Spleen (tissue), 7 donors: ENCODE measurements around the gene MOSPD3.
A peak's percentile ranks its signal among the peaks of the same experiment; 100 is the strongest.

Experiments used
- POLR2A ChIP-seq, 3 donors: fragments of 450-650 bp; IDR thresholded peaks; one replicate each; pipeline ENCODE4 v1.5.1; 2017; ENCODE audit warnings: antibody characterized with exemption in 3 of 3, mild to moderate bottlenecking in 1 of 3
- TF ChIP-seq, protein P1 (sequence below), 11 experiments: fragments of 200-600 bp in 7 of 11; fragments of 450-650 bp in 4 of 11; sonication (generic) in 4 of 11; IDR thresholded peaks in 8 of 11; conservative IDR thresholded peaks in 3 of 11; 1 replicate in 7 of 11; 2 replicates in 4 of 11; pipeline versions ENCODE4 v1.4.0 to v1.8.0; 2016 to 2021; ENCODE audit warnings: antibody characterized with exemption in 11 of 11, inconsistent platforms in 4 of 11, mild to moderate bottlenecking in 1 of 11
- donor health status: DM: no; HTN: no; CAD: no; lungs with moderate emphysema.
- donor health status: DM: no; HTN: no; CAD: no.
- donor health status: DM: no; HTN: no; CAD: no.

DNA sequence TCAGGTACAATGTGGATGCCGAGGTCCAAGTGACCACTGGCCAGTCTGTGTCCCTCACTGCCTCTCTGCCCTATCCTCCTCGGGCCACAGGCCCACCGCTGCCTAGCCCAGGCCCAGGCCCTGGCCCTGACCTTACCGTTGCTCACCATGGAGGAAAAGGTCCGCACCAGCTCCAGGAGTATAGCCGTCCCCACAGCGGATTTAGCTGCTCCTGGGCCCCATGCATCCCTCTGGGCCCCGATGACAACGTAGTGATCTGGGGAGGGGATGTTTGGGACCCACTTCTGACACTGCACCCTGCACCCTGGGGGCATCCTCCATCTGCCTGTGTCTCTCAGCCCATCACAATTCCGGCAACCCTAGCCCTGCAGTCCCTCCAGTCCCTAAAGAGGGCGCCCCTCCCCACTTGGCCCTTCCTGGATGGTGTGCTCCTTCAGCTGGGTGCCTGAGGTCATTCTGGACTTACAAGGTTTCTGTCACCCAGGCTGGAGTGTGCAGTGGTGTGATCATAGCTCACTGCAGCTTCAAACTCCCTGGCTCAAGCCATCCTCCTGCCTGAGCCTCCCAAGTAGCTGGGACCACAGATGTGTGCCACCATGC, 16.9 kb downstream of the MOSPD3 start:
- TF ChIP-seq, protein P1, sequence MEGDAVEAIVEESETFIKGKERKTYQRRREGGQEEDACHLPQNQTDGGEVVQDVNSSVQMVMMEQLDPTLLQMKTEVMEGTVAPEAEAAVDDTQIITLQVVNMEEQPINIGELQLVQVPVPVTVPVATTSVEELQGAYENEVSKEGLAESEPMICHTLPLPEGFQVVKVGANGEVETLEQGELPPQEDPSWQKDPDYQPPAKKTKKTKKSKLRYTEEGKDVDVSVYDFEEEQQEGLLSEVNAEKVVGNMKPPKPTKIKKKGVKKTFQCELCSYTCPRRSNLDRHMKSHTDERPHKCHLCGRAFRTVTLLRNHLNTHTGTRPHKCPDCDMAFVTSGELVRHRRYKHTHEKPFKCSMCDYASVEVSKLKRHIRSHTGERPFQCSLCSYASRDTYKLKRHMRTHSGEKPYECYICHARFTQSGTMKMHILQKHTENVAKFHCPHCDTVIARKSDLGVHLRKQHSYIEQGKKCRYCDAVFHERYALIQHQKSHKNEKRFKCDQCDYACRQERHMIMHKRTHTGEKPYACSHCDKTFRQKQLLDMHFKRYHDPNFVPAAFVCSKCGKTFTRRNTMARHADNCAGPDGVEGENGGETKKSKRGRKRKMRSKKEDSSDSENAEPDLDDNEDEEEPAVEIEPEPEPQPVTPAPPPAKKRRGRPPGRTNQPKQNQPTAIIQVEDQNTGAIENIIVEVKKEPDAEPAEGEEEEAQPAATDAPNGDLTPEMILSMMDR (IDR thresholded peaks at IDR 0.05 in 8 of 11, conservative IDR thresholded peaks at IDR 0.05 in 3 of 11), result peak in 3 of 11 experiments; percentile 9 to 37 (median 16)
- no peak for TF ChIP-seq POLR2A (IDR thresholded peaks at IDR 0.05)
